ENCODE data around the gene ZFYVE21. TPM values are rescaled to one million over a fixed set of nuclear protein-coding genes. Genes with fewer than 3 reads are reported as not detected.

Gene ZFYVE21
- total RNA-seq, 1 donor from 2014 or later = 40.2 TPM

- Mint-ChIP-seq H3K4me1 (peaks cover 32% of the 10 kb centered on the region), H3K27me3 (ENCODE audit: low read depth) (peaks cover 2% of the 10 kb centered on the region), H3K9me3 (no peaks in the 10 kb centered on the region), H3K36me3 (no peaks in the 10 kb centered on the region), H3K4me3 (peak overlapping the region; percentile 81), H3K27ac (no peak overlapping the region)
- no peak for DNase-seq (ENCODE audit: low spot score in 2 of 2, unreplicated experiment in 2 of 2)
- no peak for TF ChIP-seq CTCF (IDR thresholded peaks at IDR 0.05; ENCODE audit: unreplicated experiment)
These were observed 1.4 kb upstream of the ZFYVE21 start for GRCh38 chr14:103714063-103714724.

GRCh38 chr14:103716091-103716801, 636 bp downstream of the ZFYVE21 start:
- peaks cover 2% of the 10 kb centered on the region for H3K27me3 Mint-ChIP-seq (ENCODE audit: low read depth)
- no peak overlapping the region for H3K27ac Mint-ChIP-seq
- H3K4me3 Mint-ChIP-seq = peak overlapping the region; percentile 78
- peaks cover 35% of the 10 kb centered on the region for H3K4me1 Mint-ChIP-seq
- peak in 1 of 2 experiments; percentile 64 for DNase-seq (ENCODE audit: low spot score in 2 of 2, unreplicated experiment in 2 of 2)
- no peaks in the 10 kb centered on the region for H3K36me3 Mint-ChIP-seq
- no peaks in the 10 kb centered on the region for H3K9me3 Mint-ChIP-seq
- TF ChIP-seq CTCF (IDR thresholded peaks at IDR 0.05; ENCODE audit: unreplicated experiment) = no peak

GRCh38 chr14:103716899-103717411, 1.3 kb downstream of the ZFYVE21 start:
- no peak for TF ChIP-seq CTCF (IDR thresholded peaks at IDR 0.05; ENCODE audit: unreplicated experiment)
- Mint-ChIP-seq H3K9me3 (no peaks in the 10 kb centered on the region), H3K4me1 (peaks cover 35% of the 10 kb centered on the region), H3K36me3 (no peaks in the 10 kb centered on the region), H3K27me3 (ENCODE audit: low read depth) (peaks cover 2% of the 10 kb centered on the region), H3K27ac (no peak overlapping the region), H3K4me3 (peak overlapping the region; percentile 78)
- DNase-seq (ENCODE audit: low spot score in 2 of 2, unreplicated experiment in 2 of 2) = no peak

- Mint-ChIP-seq H3K36me3 (no peaks in the 10 kb centered on the region), H3K27ac (no peak overlapping the region), H3K4me3 (peak overlapping the region; percentile 18), H3K27me3 (ENCODE audit: low read depth) (peaks cover 2% of the 10 kb centered on the region), H3K9me3 (no peaks in the 10 kb centered on the region), H3K4me1 (peaks cover 35% of the 10 kb centered on the region)
- no peak for TF ChIP-seq CTCF (IDR thresholded peaks at IDR 0.05; ENCODE audit: unreplicated experiment)
- DNase-seq (ENCODE audit: low spot score in 2 of 2, unreplicated experiment in 2 of 2) = peak in 1 of 2 experiments; percentile 45
These were observed 3.0 kb downstream of the ZFYVE21 start for GRCh38 chr14:103718572-103718971.

GRCh38 chr14:103719751-103720150, 4.1 kb downstream of the ZFYVE21 start:
- Mint-ChIP-seq H3K4me3 (no peak overlapping the region), H3K36me3 (no peaks in the 10 kb centered on the region), H3K27ac (no peak overlapping the region), H3K4me1 (peaks cover 29% of the 10 kb centered on the region), H3K27me3 (ENCODE audit: low read depth) (peaks cover 2% of the 10 kb centered on the region), H3K9me3 (no peaks in the 10 kb centered on the region)
- no peak for TF ChIP-seq CTCF (IDR thresholded peaks at IDR 0.05; ENCODE audit: unreplicated experiment)
- no peak for DNase-seq (ENCODE audit: low spot score in 2 of 2, unreplicated experiment in 2 of 2)
